ELF-1 (cell line): ENCODE results near the gene CA7.

Experiments used
- DNase-seq: peaks from one replicate; pipeline ENCODE4 v3.0.0-alpha.2; 2016; ENCODE audit warnings: low read depth, low spot score

Gene CA7

GRCh38 chr16:66844342-66845079, at the start of gene CA7:
CA7 (plus strand) TSS chr16:66844414; CDS start chr16:66844488, 74 bp downstream.
- no peak for DNase-seq

- no peak for DNase-seq
Observed at GRCh38 chr16:66798161-66798560, 46.1 kb upstream of the CA7 start.

- DNase-seq: no peak
Observed at GRCh38 chr16:66800856-66801255, 43.4 kb upstream of the CA7 start.

DNA sequence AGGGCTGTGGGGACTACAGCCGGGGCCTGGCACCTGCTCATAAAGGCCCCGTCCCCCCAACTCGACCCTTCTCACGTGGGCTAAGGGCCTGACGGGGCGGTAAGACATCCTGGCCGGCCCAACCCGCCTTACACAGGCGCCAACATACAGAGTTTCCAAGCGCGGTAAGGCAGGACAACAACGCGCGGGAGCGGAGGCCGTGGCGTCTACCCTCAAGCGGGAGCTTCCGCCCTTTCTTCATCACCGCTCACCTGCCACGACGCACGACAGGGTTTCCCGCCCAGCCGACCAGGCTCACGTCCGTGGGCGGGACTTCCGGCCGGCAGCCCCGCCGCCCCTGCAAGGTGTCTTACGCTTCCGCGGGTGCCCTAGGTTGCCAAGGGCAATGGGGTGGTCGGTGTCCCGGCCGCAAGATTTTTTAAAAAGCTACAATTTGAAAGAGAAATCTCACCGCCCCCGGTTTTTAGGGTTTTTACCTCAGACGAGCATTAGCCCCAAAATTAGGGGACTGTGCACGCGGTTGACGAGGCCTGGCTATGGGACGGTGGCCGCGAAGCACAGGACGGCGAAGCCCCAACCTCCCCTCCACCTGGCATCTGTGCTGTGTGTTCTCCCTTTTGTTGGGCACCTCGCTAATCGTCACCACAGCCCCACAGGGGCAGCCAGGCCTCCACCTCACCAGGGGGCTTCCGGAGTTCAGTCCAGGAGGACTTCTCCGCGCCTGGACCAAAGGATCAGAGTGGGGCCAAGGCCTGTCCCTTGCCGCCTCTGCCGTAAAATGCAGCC, 42.7 kb upstream of the CA7 start, which contains the start of gene TERB1:
Gene TERB1, minus strand, starts transcription at position 265 of the 786 bp plus-strand sequence. CDS start 4,786 bp downstream, outside the sequence.
- peak; percentile 22 for DNase-seq

DNA sequence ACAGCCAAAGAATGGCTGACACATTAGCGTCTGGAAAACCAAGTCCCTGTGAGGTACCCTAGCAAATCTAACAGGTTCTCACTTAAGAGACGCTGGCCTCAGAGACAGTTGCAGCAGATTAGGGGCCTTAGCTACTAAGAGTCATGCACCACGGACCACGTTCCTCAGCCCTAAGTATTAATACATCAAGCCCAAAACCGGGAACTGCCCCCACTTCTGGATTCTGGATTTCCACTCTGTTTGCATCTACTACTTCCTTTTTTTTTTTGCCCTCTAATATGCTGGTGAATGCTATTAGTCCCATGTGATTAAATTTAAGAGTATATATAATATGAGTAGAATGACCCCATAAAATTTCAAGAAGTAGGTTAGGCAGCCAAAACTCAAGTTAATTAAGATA, 42.1 kb upstream of the CA7 start:
- no peak for DNase-seq

DNA sequence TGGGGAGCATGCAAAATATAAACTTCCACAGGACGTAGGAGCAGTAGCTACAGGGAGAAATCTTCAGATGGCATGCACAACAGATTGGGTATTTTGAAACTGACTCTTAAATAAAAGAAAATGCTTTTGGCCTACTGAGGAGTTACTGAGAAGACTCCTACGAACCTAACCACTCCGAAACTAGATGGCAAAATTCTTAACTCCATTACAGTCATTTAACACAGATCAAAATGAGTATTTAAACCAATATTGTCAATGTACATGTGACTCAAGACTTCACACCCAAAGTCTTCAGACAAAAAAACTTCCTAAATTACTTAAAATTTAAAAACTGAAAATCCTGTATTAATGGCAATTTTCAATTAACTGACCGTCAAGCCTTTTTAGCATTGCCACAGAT, 34.4 kb upstream of the CA7 start:
- DNase-seq: no peak

GRCh38 chr16:66810391-66810790, 33.8 kb upstream of the CA7 start:
- DNase-seq: no peak

DNA sequence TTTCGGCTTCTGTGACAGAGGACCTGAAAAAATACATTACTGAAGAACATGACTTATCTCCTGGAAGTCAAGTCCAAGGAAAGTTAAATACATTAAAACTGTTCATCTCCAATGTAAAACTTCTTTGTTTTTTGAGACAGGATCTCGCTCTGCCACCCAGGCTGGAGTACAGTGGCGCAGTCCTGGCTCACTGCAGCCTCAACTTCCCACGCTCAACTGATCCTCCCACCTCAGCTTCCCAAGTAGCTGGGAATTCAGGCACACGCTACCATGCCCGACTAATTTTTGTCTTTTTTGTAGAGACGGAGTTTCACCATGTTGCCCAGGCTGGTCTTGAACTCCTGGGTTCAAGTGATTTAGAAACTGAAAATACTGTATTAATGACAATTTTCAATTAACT, 33.2 kb upstream of the CA7 start:
- no peak for DNase-seq

GRCh38 chr16:66814734-66815133, 29.5 kb upstream of the CA7 start:
- DNase-seq: no peak

GRCh38 chr16:66824006-66824405, 20.2 kb upstream of the CA7 start:
- DNase-seq: no peak

GRCh38 chr16:66830422-66831404, 13.5 kb upstream of the CA7 start, which contains the start of gene NAE1:
NAE1 (minus strand) TSS chr16:66830976; CDS start chr16:66830899, 77 bp downstream.
- peak; percentile 95 for DNase-seq

DNA sequence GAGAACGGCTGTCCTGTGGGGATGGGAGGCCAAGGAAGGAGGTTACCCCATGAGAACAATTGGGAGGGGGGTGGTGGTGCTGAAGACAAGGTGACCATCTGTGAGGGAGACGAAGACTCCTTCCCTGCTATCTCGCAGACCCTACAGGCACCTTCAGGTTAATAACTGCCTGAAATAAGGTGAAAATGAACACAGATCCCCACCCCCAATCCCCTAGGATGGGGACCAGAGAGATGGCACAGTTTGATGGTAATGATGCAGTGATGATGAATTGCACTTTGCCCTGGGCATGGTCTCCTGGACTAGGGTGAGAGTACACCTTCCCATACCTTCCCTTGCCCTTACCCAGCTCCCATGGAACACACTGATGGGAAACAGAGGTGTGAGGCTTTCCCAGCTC, 12.0 kb upstream of the CA7 start:
- no peak for DNase-seq

- no peak for DNase-seq
Observed at GRCh38 chr16:66832661-66833305, 11.4 kb upstream of the CA7 start.

- DNase-seq: no peak
Observed at GRCh38 chr16:66834746-66835145, 9.5 kb upstream of the CA7 start.

DNA sequence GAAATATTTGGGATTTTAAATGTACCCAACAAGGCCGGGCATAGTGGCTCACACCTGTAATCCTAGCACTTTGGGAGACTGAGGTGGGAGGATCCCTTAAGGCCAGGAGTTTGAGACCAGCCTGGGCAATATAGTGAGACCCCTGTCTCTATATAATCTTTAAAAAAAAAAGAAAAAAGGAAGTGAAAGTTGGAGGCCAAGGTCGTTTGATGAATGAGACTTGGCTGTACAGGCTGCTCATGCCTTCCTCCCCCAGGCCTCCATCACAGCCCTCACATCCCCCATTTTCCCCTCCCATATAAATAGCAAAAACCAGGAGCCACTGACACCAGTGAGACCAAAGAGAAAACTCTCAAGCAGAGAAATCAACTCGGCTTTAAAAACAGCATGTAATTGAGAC, 3.3 kb upstream of the CA7 start:
- no peak for DNase-seq

GRCh38 chr16:66841366-66841765, 2.8 kb upstream of the CA7 start:
- no peak for DNase-seq

DNA sequence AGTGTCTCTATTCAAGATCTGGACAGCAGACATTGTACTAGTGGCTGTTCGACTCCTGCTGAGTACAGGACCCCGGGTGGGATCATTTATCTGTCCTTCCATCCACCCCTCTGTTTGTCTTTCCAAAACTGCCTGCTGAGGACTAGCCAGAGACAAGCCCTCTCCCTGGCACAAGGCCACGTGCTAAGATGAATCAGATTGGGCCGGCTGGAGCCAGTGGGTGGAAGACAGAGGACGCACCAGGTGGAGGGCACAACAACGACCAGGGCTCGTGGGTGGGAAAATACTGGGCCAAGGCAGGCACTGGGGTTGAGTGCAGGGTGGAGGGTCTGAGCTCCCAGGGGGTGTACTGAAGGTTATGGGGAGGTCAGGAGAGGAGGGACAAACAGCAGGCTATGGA, 1.4 kb upstream of the CA7 start:
- DNase-seq: no peak

DNA sequence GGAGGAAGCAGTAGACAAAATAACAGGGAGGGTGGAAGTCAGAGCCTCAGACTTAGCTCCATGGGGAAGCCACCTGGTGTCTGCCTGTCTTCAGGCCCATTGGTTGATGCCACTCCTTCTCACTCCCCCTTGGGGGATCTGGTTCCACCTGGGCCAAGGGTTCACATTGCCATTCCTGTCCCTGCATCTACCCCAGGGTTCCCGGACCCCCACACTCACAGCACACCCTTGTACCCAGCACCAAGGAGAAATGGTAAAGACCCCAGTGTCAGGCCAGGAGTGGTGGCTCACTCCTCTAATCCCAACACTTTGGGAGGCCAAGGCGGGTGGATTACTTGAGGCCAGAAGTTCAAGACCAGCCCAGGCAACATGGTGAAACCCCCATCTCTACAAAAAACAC, 1.0 kb upstream of the CA7 start:
- DNase-seq: no peak

DNA sequence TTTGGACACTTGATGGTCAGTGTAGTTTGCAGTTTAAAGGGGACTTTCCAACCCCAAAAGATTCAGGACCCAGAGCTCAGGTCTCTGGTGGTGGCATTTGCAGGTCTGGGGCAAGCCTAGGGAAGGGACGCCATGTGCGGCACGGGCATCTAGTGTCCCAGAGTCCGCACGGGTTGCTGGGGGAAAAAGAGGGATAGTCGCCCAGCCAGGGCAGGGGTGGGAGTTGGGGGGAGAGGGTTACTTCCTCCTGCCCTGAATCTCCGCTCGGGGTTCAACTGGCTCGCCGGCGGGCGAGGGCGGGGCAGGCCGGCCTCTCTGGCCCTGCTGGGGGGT, 239 bp upstream of the CA7 start:
- no peak for DNase-seq

GRCh38 chr16:66845080-66845410, 831 bp downstream of the CA7 start:
- no peak for DNase-seq

- no peak for DNase-seq
Observed at GRCh38 chr16:66845791-66846221, 1.6 kb downstream of the CA7 start.
